DND-41 (cell line): Measurements from ENCODE around the gene BMP7.

ENCODE experiments used
- ATAC-seq: fragments of 200-7000 bp; cut with Tn5 transposase; 3 replicates; pipeline ENCODE4 v1.9.1; 2021; ENCODE audit warnings: low read depth; ENCODE audit not compliant: insufficient read depth
- DNase-seq: peaks from one replicate; pipeline ENCODE4 v3.0.0-alpha.2; 2020
- H2AFZ ChIP-seq: 2 replicates; pipeline ENCODE4 v1.6.0; 2012; ENCODE audit warnings: low read depth, low read length
- H3K27ac ChIP-seq: 2 replicates; pipeline ENCODE4 v1.5.1; 2012; ENCODE audit warnings: low read length, inconsistent platforms
- H3K27me3 ChIP-seq: fragments of 200-600 bp; sonication (generic); 2 replicates; pipeline ENCODE4 v1.6.0; 2012; ENCODE audit warnings: low read length, mild to moderate bottlenecking, inconsistent platforms; ENCODE audit not compliant: insufficient read depth, poor library complexity
- H3K36me3 ChIP-seq: 2 replicates; pipeline ENCODE4 v1.5.1; 2012; ENCODE audit warnings: low read length, inconsistent platforms; ENCODE audit not compliant: insufficient read depth
- H3K4me1 ChIP-seq: 2 replicates; pipeline ENCODE4 v1.5.1; 2012; ENCODE audit warnings: mild to moderate bottlenecking, low read length; ENCODE audit not compliant: insufficient read depth
- H3K4me2 ChIP-seq: 2 replicates; pipeline ENCODE4 v1.6.0; 2012; ENCODE audit warnings: mild to moderate bottlenecking, moderate library complexity, low read length, inconsistent platforms; ENCODE audit not compliant: insufficient read depth
- H3K4me3 ChIP-seq, 2 experiments: fragments of 200-600 bp in 1 of 2; shearing (Covaris generic) in 1 of 2; 2 replicates each; pipeline ENCODE4 v1.5.1; 2012 to 2016; ENCODE audit warnings: inconsistent platforms in 2 of 2, low read length in 2 of 2, mild to moderate bottlenecking in 2 of 2, low read depth in 1 of 2, moderate library complexity in 1 of 2
- H3K79me2 ChIP-seq: 2 replicates; pipeline ENCODE4 v1.6.0; 2012; ENCODE audit warnings: low read length, inconsistent platforms; ENCODE audit not compliant: insufficient read depth
- H3K9ac ChIP-seq: 2 replicates; pipeline ENCODE4 v1.6.0; 2012; ENCODE audit warnings: low read depth, mild to moderate bottlenecking, inconsistent platforms, low read length, moderate library complexity
- H3K9me3 ChIP-seq: 2 replicates; pipeline ENCODE4 v1.5.1; 2012; ENCODE audit warnings: low read length, moderate library complexity, mild to moderate bottlenecking, inconsistent platforms; ENCODE audit not compliant: insufficient read depth, severe bottlenecking
- H4K20me1 ChIP-seq: 2 replicates; pipeline ENCODE4 v1.6.0; 2012; ENCODE audit warnings: low read length; ENCODE audit not compliant: insufficient read depth
- EZH2 ChIP-seq: IDR thresholded peaks from 3 replicates; pipeline ENCODE4 v1.6.1; 2012; ENCODE audit warnings: borderline replicate concordance, low read depth, mild to moderate bottlenecking, moderate library complexity, low read length, inconsistent platforms; ENCODE audit not compliant: severe bottlenecking
- TF ChIP-seq, protein P1 (sequence below): IDR thresholded peaks from 2 replicates; pipeline ENCODE4 v1.5.1; 2012; ENCODE audit warnings: borderline replicate concordance, low read length, moderate library complexity, mild to moderate bottlenecking; ENCODE audit not compliant: poor library complexity, severe bottlenecking; ENCODE audit errors: extremely low read depth

The BMP7 gene

DNA sequence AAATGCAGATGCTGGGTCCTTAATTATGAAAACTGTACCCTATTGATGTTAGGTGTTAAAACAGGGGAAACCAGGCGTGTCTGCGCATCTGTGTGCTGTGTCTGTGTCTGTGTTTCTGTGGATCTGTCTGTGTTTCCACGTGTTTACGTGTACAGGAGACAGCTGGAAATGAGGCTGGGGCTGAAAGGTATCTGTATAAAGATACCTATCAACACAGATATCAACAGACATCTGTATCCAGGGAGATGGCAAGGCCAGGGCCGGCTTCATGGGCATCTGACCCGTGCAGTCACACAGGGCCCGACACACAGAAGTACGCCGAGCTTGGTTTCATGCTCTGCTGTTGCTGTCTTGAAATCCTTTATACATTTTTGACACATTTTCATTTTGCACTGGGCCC is 48.6 kb downstream of the BMP7 start:
- Histone ChIP-seq H3K27me3 (peaks cover 24% of the 10 kb centered on the region), H3K27ac (no peak overlapping the region), H3K79me2 (no peaks in the 10 kb centered on the region), H2AFZ (no peak overlapping the region), H3K4me3 (no peak overlapping the region), H3K9ac (no peak overlapping the region), H3K9me3 (no peaks in the 10 kb centered on the region), H3K4me1 (no peaks in the 10 kb centered on the region), H3K4me2 (no peak overlapping the region), H3K36me3 (no peaks in the 10 kb centered on the region), H4K20me1 (no peaks in the 10 kb centered on the region; the same call in 1 of the 2 replicates)
- TF ChIP-seq EZH2 = no peak
- TF ChIP-seq, protein P1, sequence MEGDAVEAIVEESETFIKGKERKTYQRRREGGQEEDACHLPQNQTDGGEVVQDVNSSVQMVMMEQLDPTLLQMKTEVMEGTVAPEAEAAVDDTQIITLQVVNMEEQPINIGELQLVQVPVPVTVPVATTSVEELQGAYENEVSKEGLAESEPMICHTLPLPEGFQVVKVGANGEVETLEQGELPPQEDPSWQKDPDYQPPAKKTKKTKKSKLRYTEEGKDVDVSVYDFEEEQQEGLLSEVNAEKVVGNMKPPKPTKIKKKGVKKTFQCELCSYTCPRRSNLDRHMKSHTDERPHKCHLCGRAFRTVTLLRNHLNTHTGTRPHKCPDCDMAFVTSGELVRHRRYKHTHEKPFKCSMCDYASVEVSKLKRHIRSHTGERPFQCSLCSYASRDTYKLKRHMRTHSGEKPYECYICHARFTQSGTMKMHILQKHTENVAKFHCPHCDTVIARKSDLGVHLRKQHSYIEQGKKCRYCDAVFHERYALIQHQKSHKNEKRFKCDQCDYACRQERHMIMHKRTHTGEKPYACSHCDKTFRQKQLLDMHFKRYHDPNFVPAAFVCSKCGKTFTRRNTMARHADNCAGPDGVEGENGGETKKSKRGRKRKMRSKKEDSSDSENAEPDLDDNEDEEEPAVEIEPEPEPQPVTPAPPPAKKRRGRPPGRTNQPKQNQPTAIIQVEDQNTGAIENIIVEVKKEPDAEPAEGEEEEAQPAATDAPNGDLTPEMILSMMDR = no peak
- ATAC-seq (no peak), DNase-seq (no peak)

DNA sequence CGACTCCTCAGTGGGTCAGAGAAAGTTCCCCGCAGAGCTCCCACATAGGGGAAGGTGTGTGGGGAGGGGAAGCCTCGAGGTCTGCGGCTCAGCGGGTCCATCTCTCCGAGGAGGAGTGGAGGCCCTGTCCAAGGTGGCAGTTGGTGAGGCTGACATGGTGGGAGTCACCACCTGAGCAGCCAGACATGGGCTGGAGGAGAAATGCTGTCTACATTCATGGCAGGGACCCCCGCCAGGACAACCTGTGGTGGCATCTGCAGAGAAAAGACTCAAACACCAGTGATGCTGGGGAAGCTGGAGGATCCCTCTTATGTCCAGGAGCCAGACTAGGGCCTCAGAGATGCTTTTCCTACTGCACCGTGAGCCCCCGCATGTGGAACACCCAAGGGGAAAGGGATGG is 49.8 kb downstream of the BMP7 start:
- H3K9ac ChIP-seq = no peak overlapping the region
- TF ChIP-seq, protein P1 = no peak
- no peak for TF ChIP-seq EZH2
- no peak overlapping the region for H3K27ac ChIP-seq
- no peaks in the 10 kb centered on the region; the same call in 1 of the 2 replicates for H4K20me1 ChIP-seq
- no peak for ATAC-seq
- DNase-seq = no peak
- no peaks in the 10 kb centered on the region for H3K9me3 ChIP-seq
- H3K36me3 ChIP-seq = no peaks in the 10 kb centered on the region
- H3K27me3 ChIP-seq = peaks cover 33% of the 10 kb centered on the region
- no peaks in the 10 kb centered on the region for H3K79me2 ChIP-seq
- no peak overlapping the region for H2AFZ ChIP-seq
- H3K4me2 ChIP-seq = no peak overlapping the region
- H3K4me1 ChIP-seq = no peaks in the 10 kb centered on the region
- no peak overlapping the region for H3K4me3 ChIP-seq

DNA sequence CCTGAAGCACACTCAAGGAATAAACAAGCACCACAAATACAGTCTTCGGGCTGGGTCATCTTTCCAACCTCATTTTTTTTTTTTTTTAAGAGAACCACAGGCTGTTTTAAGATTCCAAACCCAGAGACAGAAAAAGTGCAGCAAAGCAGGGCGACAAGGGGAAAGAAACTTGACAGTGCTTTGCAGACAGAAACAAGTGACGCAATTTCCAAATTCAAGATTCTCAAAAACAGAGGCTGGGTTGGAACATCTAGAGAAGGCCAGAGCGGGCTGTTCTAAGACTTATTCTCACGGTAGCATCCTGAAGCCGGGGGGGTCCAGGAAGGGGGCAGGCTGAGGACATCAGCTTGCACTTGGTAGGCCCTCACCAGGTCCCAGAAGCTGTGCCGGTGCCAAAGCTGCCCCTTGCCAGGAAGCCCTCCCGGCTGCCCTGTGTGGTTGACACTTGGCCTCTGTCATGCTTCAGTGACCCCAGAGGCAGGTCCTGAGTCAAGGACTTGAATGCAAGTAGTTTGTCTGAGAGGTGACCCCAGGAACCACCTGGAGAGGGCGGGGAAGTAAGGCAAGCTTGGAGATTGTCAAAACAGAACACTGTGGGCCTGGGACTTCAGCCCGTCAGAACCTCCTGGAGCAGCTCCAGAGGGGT is 50.5 kb downstream of the BMP7 start:
- H3K4me1 ChIP-seq = no peaks in the 10 kb centered on the region
- no peaks in the 10 kb centered on the region for H3K9me3 ChIP-seq
- H3K4me2 ChIP-seq = no peak overlapping the region
- H3K27me3 ChIP-seq = peaks cover 36% of the 10 kb centered on the region
- no peak overlapping the region for H3K9ac ChIP-seq
- H3K36me3 ChIP-seq = no peaks in the 10 kb centered on the region
- no peak overlapping the region for H2AFZ ChIP-seq
- no peaks in the 10 kb centered on the region; the same call in 1 of the 2 replicates for H4K20me1 ChIP-seq
- H3K4me3 ChIP-seq = no peak overlapping the region
- TF ChIP-seq, protein P1 = no peak
- TF ChIP-seq EZH2 = no peak
- DNase-seq (no peak), ATAC-seq (no peak)
- H3K27ac ChIP-seq = no peak overlapping the region
- no peaks in the 10 kb centered on the region for H3K79me2 ChIP-seq

DNA sequence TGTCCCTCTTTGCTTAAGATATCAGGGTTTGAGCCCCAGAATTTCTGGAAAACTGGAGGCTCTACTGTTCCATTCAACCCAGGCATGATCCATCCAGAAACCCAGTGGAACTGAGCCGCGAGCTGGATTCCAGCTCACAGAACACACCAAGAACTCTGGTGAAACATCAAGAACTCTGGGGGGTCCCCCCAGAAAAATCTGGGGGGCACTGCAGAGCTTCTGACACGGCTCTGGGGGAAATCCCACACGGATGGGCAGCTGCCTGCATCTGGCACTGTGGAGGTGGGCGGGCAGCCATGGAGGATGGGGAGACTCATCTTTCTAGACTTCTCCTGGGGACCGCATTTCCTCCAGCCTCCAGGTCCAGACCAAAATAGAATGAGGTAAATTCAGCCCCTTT is 51.0 kb downstream of the BMP7 start:
- H3K27ac ChIP-seq = no peak overlapping the region
- ATAC-seq (no peak), DNase-seq (no peak)
- no peaks in the 10 kb centered on the region; the same call in 1 of the 2 replicates for H4K20me1 ChIP-seq
- no peak overlapping the region for H3K4me3 ChIP-seq
- H3K79me2 ChIP-seq = no peaks in the 10 kb centered on the region
- H3K9me3 ChIP-seq = no peaks in the 10 kb centered on the region
- no peaks in the 10 kb centered on the region for H3K36me3 ChIP-seq
- H2AFZ ChIP-seq = no peak overlapping the region
- H3K9ac ChIP-seq = no peak overlapping the region
- H3K27me3 ChIP-seq = peaks cover 35% of the 10 kb centered on the region
- no peaks in the 10 kb centered on the region for H3K4me1 ChIP-seq
- H3K4me2 ChIP-seq = no peak overlapping the region
- no peak for TF ChIP-seq EZH2
- TF ChIP-seq, protein P1 = no peak
